H1 (cell line): ENCODE results near the gene S1PR2. TPM values are rescaled to one million over a fixed set of nuclear protein-coding genes. Genes with fewer than 3 reads are reported as not detected.

Experiments
- CTCF ChIA-PET: fragments of 300-600 bp; sonication (Branson Sonifier 250); formaldehyde crosslinking; loops from one replicate; lab custom pipeline; 2021; ENCODE audit not compliant: partially characterized antibody; lab: Charles Lee
- POLR2A ChIA-PET: fragments of 300-600 bp; sonication (Branson Sonifier 250); formaldehyde crosslinking; loops from one replicate; lab custom pipeline; 2021; ENCODE audit warnings: inconsistent platforms; ENCODE audit not compliant: partially characterized antibody; lab: Charles Lee
- DNase-seq, 2 experiments: peaks; one replicate each; pipeline versions ENCODE4 v3.0.0 to v3.0.0-alpha.2; 2010 to 2022; ENCODE audit warnings: low spot score in 2 of 2, low read depth in 1 of 2, mixed read lengths in 1 of 2
- FAIRE-seq: peaks from 2 replicates; lab custom pipeline; 2011; peaks lifted over from hg19 to GRCh38; lab: Jason Lieb, UNC
- H2AFZ ChIP-seq: 2 replicates; pipeline ENCODE4 v1.8.1; 2012; ENCODE audit warnings: low read length, inconsistent platforms
- H2AK5ac ChIP-seq: 2 replicates; pipeline ENCODE4 v1.6.1; 2013; ENCODE audit warnings: low read depth, low read length
- H2BK120ac ChIP-seq: replicated peaks from 2 replicates; pipeline ENCODE3; 2013; ENCODE audit warnings: low read depth, low read length, inconsistent platforms
- H2BK12ac ChIP-seq: 2 replicates; pipeline ENCODE4 v1.6.1; 2013; ENCODE audit warnings: low read depth, low read length
- H2BK15ac ChIP-seq: 2 replicates; pipeline ENCODE4 v1.6.1; 2013; ENCODE audit warnings: low read length
- H2BK20ac ChIP-seq: 2 replicates; pipeline ENCODE4 v1.6.1; 2013; ENCODE audit warnings: low read length
- H2BK5ac ChIP-seq: 2 replicates; pipeline ENCODE4 v1.6.1; 2013; ENCODE audit warnings: low read depth, low read length
- H3K14ac ChIP-seq: 2 replicates; pipeline ENCODE4 v1.6.1; 2013; ENCODE audit warnings: inconsistent platforms; ENCODE audit not compliant: insufficient read length
- H3K18ac ChIP-seq: 2 replicates; pipeline ENCODE4 v1.6.1; 2013; ENCODE audit warnings: low read length; ENCODE audit errors: extremely low read depth
- H3K23ac ChIP-seq: 2 replicates; pipeline ENCODE4 v1.6.1; 2013; ENCODE audit warnings: inconsistent platforms; ENCODE audit not compliant: insufficient read length
- H3K23me2 ChIP-seq: 2 replicates; pipeline ENCODE4 v1.6.1; 2013; ENCODE audit warnings: low read depth, low read length
- H3K27ac ChIP-seq: 2 replicates; pipeline ENCODE4 v1.6.1; 2011; ENCODE audit warnings: low read depth, low read length, inconsistent platforms
- H3K27me3 ChIP-seq, 4 experiments: replicated peaks in 1 of 4; 1 replicate in 1 of 4; 2 replicates in 3 of 4; pipeline versions ENCODE4 v1.6.1 to v1.8.1; 2011 to 2013; ENCODE audit warnings: low read length in 3 of 4, mild to moderate bottlenecking in 3 of 4, inconsistent platforms in 2 of 4, mixed read lengths in 2 of 4, moderate library complexity in 1 of 4; ENCODE audit not compliant: control insufficient read depth in 3 of 4, insufficient read depth in 3 of 4; ENCODE audit errors: extremely low read depth in 1 of 4
- H3K36me3 ChIP-seq, 4 experiments: 2 replicates each; pipeline versions ENCODE4 v1.6.1 to v1.8.1; 2011 to 2013; ENCODE audit warnings: mild to moderate bottlenecking in 4 of 4, low read length in 3 of 4, moderate library complexity in 2 of 4, control low read depth in 1 of 4, inconsistent platforms in 1 of 4; ENCODE audit not compliant: insufficient read depth in 4 of 4, control insufficient read depth in 2 of 4
- H3K4ac ChIP-seq: replicated peaks from 2 replicates; pipeline ENCODE3; 2013; ENCODE audit warnings: low read length, low read depth, mixed read lengths, inconsistent platforms; ENCODE audit not compliant: insufficient read length
- H3K4me1 ChIP-seq, 4 experiments: replicated peaks in 1 of 4; 1 replicate in 1 of 4; 2 replicates in 3 of 4; pipeline versions ENCODE4 v1.6.1 to v1.8.1; 2011 to 2013; ENCODE audit warnings: low read length in 3 of 4, inconsistent platforms in 2 of 4, mixed read lengths in 1 of 4; ENCODE audit not compliant: insufficient read depth in 4 of 4, control insufficient read depth in 3 of 4
- H3K4me2 ChIP-seq, 2 experiments: 2 replicates each; pipeline versions ENCODE4 v1.6.1 to v1.8.1; 2011 to 2013; ENCODE audit warnings: low read depth in 2 of 2, low read length in 2 of 2, control low read depth in 1 of 2, inconsistent platforms in 1 of 2, mild to moderate bottlenecking in 1 of 2; ENCODE audit not compliant: insufficient read depth in 1 of 2
- H3K4me3 ChIP-seq, 4 experiments: fragments of 200-600, 300-600 bp in 1 of 4; sonication (generic), shearing (Covaris generic), sonication (Bioruptor Twin) in 1 of 4; 2 replicates each; pipeline versions ENCODE4 v1.5.1 to v1.8.1; 2011 to 2016; ENCODE audit warnings: low read length in 4 of 4, low read depth in 3 of 4, control low read depth in 2 of 4, inconsistent platforms in 2 of 4, mild to moderate bottlenecking in 2 of 4, mixed read lengths in 1 of 4, moderate library complexity in 1 of 4; ENCODE audit not compliant: insufficient read depth in 2 of 4; ENCODE audit errors: extremely low read depth in 1 of 4
- H3K56ac ChIP-seq: replicated peaks from 2 replicates; pipeline ENCODE3; 2013; ENCODE audit warnings: low read depth, mild to moderate bottlenecking, mixed read lengths, low read length, inconsistent platforms; ENCODE audit not compliant: insufficient read length
- H3K79me1 ChIP-seq: 2 replicates; pipeline ENCODE4 v1.6.1; 2013; ENCODE audit warnings: low read depth, low read length, control low read depth
- H3K79me2 ChIP-seq, 2 experiments: 2 replicates each; pipeline versions ENCODE4 v1.6.1 to v1.8.1; 2012 to 2013; ENCODE audit warnings: low read length in 2 of 2, mild to moderate bottlenecking in 2 of 2, inconsistent platforms in 1 of 2; ENCODE audit not compliant: insufficient read depth in 2 of 2, control insufficient read depth in 1 of 2
- H3K9ac ChIP-seq, 4 experiments: replicated peaks in 1 of 4; 1 replicate in 1 of 4; 2 replicates in 3 of 4; pipeline versions ENCODE4 v1.6.1 to v1.8.1; 2011 to 2013; ENCODE audit warnings: low read depth in 3 of 4, low read length in 3 of 4, control low read depth in 2 of 4, mild to moderate bottlenecking in 2 of 4, moderate library complexity in 2 of 4, inconsistent platforms in 1 of 4; ENCODE audit errors: extremely low read depth in 1 of 4
- H3K9me3 ChIP-seq, 2 experiments: 2 replicates each; pipeline versions ENCODE4 v1.6.1 to v1.8.1; 2012 to 2013; ENCODE audit warnings: mild to moderate bottlenecking in 2 of 2, moderate library complexity in 2 of 2, control low read depth in 1 of 2, inconsistent platforms in 1 of 2, low read depth in 1 of 2, low read length in 1 of 2, mixed read lengths in 1 of 2; ENCODE audit not compliant: insufficient read depth in 2 of 2
- H4K20me1 ChIP-seq, 2 experiments: replicated peaks in 1 of 2; 2 replicates each; pipeline versions ENCODE3 to v1.8.1; 2011 to 2013; ENCODE audit warnings: inconsistent platforms in 2 of 2, low read length in 2 of 2, mild to moderate bottlenecking in 1 of 2; ENCODE audit not compliant: insufficient read depth in 2 of 2, control insufficient read depth in 1 of 2
- H4K5ac ChIP-seq: 2 replicates; pipeline ENCODE4 v1.6.1; 2013; ENCODE audit warnings: low read length, low read depth, mixed read lengths, inconsistent platforms; ENCODE audit not compliant: insufficient read length
- H4K8ac ChIP-seq: 2 replicates; pipeline ENCODE4 v1.8.0; 2013; ENCODE audit warnings: mild to moderate bottlenecking, moderate library complexity, low read length, inconsistent platforms; ENCODE audit not compliant: insufficient read depth; ENCODE audit errors: extremely low read depth
- H4K91ac ChIP-seq: replicated peaks from 2 replicates; pipeline ENCODE3; 2013; ENCODE audit warnings: low read length, mixed read lengths, inconsistent platforms; ENCODE audit not compliant: insufficient read length
- CEBPB ChIP-seq: IDR thresholded peaks from 2 replicates; pipeline ENCODE4 v1.6.1; 2012; ENCODE audit warnings: low read depth, low read length
- CREB1 ChIP-seq: IDR thresholded peaks from 2 replicates; pipeline ENCODE4 v1.6.1; 2012; ENCODE audit warnings: inconsistent platforms
- MAX ChIP-seq: IDR thresholded peaks from 2 replicates; pipeline ENCODE4 v1.6.1; 2012; ENCODE audit warnings: inconsistent platforms
- POLR2A ChIP-seq, 2 experiments: IDR thresholded peaks; 1 replicate in 1 of 2; 2 replicates in 1 of 2; pipeline ENCODE4 v1.6.1; 2011; ENCODE audit warnings: low read depth in 2 of 2, low read length in 2 of 2, mild to moderate bottlenecking in 2 of 2; ENCODE audit errors: control extremely low read depth in 1 of 2
- RXRA ChIP-seq: IDR thresholded peaks from 2 replicates; pipeline ENCODE4 v1.6.1; 2011; ENCODE audit warnings: low read depth, mild to moderate bottlenecking, low read length, moderate library complexity; ENCODE audit not compliant: insufficient read depth
- WGBS, 2 experiments: shearing (Covaris generic) in 1 of 2; methylation state at CpG; one replicate each; pipeline versions ENCODE4 v1.1.6 to v1.1.7; 2013 to 2015; ENCODE audit warnings: low lambda C conversion rate in 2 of 2, mixed read lengths in 2 of 2, inconsistent platforms in 1 of 2, low coverage in 1 of 2, missing lambda C conversion rate in 1 of 2; ENCODE audit not compliant: insufficient replicate concordance in 2 of 2, insufficient coverage in 1 of 2, insufficient read length in 1 of 2; ENCODE audit errors: extremely low coverage in 1 of 2, missing lambda C conversion rate in 1 of 2; 5-methylcytosine and 5-hydroxymethylcytosine counted together
- polyA plus RNA-seq, 7 experiments: library from polyadenylated mRNA; depleted of rRNA in 3 of 7; stranded (reverse) in 5 of 7; unstranded in 2 of 7; fragments of >200 nt in 5 of 7; fragments of 200-250 nt in 2 of 7; gene quantifications; 1 replicate in 5 of 7; 2 replicates in 1 of 7; 4 replicates in 1 of 7; pipeline versions ENCODE4 v1.2.1 to v1.2.3, GENCODE V29; 2011 to 2013; ENCODE audit warnings: missing spikeins in 2 of 7, mixed read lengths in 2 of 7
- total RNA-seq: library from RNA; stranded (reverse); fragmentation: NEBNext Ultra II Directional; extraction: Animal tissue kit (Norgen Biotek cat#: 25700); gene quantifications from 2 replicates; pipeline ENCODE4 v1.2.1, GENCODE V29; 2021

S1PR2 gene
- total and polyA plus RNA-seq, 2 of the 8 experiments (the other 6 are each of a cell fraction or from before 2014, with no cell fraction given): 17.5 to 19.4 TPM

GRCh38 chr19:10211691-10212090 is 19.4 kb downstream of the S1PR2 start:
- peaks cover 0 to 5% of the 10 kb centered on the region in 2 experiments; a peak in 1 of 4 replicates for H3K9me3 ChIP-seq
- CTCF ChIA-PET: interaction anchor here (1.2 to 7.9 kb wide), 4 partner anchors 16 to 47 kb away, joined by 3 to 59 read pairs (median 4); no protein-coding TSS in a partner anchor
- no peak for TF ChIP-seq CEBPB
- TF ChIP-seq RXRA: no peak
- TF ChIP-seq MAX: no peak
- TF ChIP-seq CREB1: no peak
- no peak for TF ChIP-seq POLR2A (IDR thresholded peaks at IDR 0.05; ENCODE audit: control extremely low read depth in 1 of 2, low read depth in 2 of 2, low read length in 2 of 2)

More at GRCh38 chr19:10211691-10212090, 19.4 kb downstream of the S1PR2 start:
- no peak overlapping the region for H4K91ac ChIP-seq
- H2BK120ac ChIP-seq: no peak overlapping the region
- no peak overlapping the region for H2AFZ ChIP-seq
- H3K23me2 ChIP-seq: no peaks in the 10 kb centered on the region
- H3K27ac ChIP-seq: no peak overlapping the region
- no peak for DNase-seq
- no peaks in the 10 kb centered on the region for H3K79me2 ChIP-seq
- H3K79me1 ChIP-seq: no peaks in the 10 kb centered on the region
- no peak overlapping the region for H3K14ac ChIP-seq
- H3K4me3 ChIP-seq: no peak overlapping the region
- 87% methylated on average over 6 of the region's 6 CpGs; no CpG with 5 or more reads in 1 of the 2 experiments for WGBS, 2 experiments
- no peak overlapping the region for H3K4ac ChIP-seq
- POLR2A ChIA-PET: interaction anchor here (0.9 to 1.3 kb wide), 2 partner anchors 17 to 22 kb away, joined by 3 to 5 read pairs; partner anchors contain the start of gene DNMT1
- H3K56ac ChIP-seq: no peak overlapping the region
- no peak overlapping the region for H2BK5ac ChIP-seq
- no peak overlapping the region for H3K18ac ChIP-seq
- H4K5ac ChIP-seq: no peak overlapping the region
- no peak overlapping the region for H2BK12ac ChIP-seq
- no peak overlapping the region for H3K9ac ChIP-seq
- FAIRE-seq: no peak
- no peaks in the 10 kb centered on the region for H3K4me1 ChIP-seq
- no peaks in the 10 kb centered on the region for H3K36me3 ChIP-seq
- H2AK5ac ChIP-seq: no peak overlapping the region
- no peak overlapping the region for H4K8ac ChIP-seq
- H2BK15ac ChIP-seq: no peak overlapping the region
- H2BK20ac ChIP-seq: no peak overlapping the region
- no peak overlapping the region for H3K23ac ChIP-seq
- H3K4me2 ChIP-seq: no peak overlapping the region
- no peaks in the 10 kb centered on the region for H3K27me3 ChIP-seq
- H4K20me1 ChIP-seq: no peaks in the 10 kb centered on the region
